Lower leg skin (tissue), 3 donors: ENCODE data around the gene FAM193A.
"Not testable (repeated sequence)": the region's sequence is repeated elsewhere in the genome, so short reads cannot be mapped to it uniquely, and the experiment has no call there.

Experiments used
- POLR2A ChIP-seq, 2 donors: fragments of 450-650 bp; IDR thresholded peaks; one replicate each; pipeline ENCODE4 v1.6.1; 2016 to 2017; ENCODE audit warnings: antibody characterized with exemption in 2 of 2, mild to moderate bottlenecking in 1 of 2, moderate library complexity in 1 of 2
- TF ChIP-seq, protein P1 (sequence below), 3 donors: fragments of 450-650 bp; IDR thresholded peaks; one replicate each; pipeline ENCODE4 v1.5.1; 2016; ENCODE audit warnings: antibody characterized with exemption in 3 of 3, mild to moderate bottlenecking in 3 of 3, moderate library complexity in 2 of 3

DNA sequence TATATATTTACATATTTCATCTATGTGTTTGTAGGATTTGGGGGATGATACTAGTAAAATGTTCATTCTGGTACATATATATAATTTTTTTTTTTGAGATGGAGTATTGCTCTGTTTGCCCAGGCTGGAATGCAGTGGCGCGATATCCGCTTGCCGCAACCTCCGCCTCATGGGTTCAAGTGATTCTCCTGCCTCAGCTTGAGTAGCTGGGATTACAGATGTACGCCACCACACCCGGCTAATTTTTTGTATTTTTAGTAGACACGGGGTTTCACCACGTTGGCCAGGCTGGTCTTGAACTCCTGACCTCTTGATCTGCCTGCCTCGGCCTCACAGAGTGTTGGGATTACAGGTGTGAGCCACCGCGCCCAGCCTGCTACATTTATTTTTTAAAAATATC, 55.6 kb downstream of the FAM193A start:
- not testable (repeated sequence) for TF ChIP-seq POLR2A (IDR thresholded peaks at IDR 0.05)
- TF ChIP-seq, protein P1, sequence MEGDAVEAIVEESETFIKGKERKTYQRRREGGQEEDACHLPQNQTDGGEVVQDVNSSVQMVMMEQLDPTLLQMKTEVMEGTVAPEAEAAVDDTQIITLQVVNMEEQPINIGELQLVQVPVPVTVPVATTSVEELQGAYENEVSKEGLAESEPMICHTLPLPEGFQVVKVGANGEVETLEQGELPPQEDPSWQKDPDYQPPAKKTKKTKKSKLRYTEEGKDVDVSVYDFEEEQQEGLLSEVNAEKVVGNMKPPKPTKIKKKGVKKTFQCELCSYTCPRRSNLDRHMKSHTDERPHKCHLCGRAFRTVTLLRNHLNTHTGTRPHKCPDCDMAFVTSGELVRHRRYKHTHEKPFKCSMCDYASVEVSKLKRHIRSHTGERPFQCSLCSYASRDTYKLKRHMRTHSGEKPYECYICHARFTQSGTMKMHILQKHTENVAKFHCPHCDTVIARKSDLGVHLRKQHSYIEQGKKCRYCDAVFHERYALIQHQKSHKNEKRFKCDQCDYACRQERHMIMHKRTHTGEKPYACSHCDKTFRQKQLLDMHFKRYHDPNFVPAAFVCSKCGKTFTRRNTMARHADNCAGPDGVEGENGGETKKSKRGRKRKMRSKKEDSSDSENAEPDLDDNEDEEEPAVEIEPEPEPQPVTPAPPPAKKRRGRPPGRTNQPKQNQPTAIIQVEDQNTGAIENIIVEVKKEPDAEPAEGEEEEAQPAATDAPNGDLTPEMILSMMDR (IDR thresholded peaks at IDR 0.05): not testable (repeated sequence)
